ENCODE results near the gene SDC3.

GRCh38 chr1:30915491-30916230 is 7.1 kb upstream of the SDC3 start:
- TF ChIP-seq CTCF (IDR thresholded peaks at IDR 0.05): no peak
- TF ChIP-seq EZH2 (IDR thresholded peaks at IDR 0.05): no peak
- TF ChIP-seq EZH2phosphoT487 (IDR thresholded peaks at IDR 0.05): no peak

Data from neural progenitor cell (in vitro differentiated cells).